Measurements from ENCODE around the gene BLTP3A. TPM values are rescaled to one million over a fixed set of nuclear protein-coding genes. Genes with fewer than 3 reads are reported as not detected.
"Not testable (repeated sequence)": the region's sequence is repeated elsewhere in the genome, so short reads cannot be mapped to it uniquely, and the experiment has no call there.

The BLTP3A gene
- polyA plus RNA-seq, 6 donors from 2014 or later: 0.68 to 4.2 (median 1.7) TPM

GRCh38 chr6:34799547-34799946 lies 7.7 kb downstream of the BLTP3A start:
- no peaks in the 10 kb centered on the region for H3K27me3 Mint-ChIP-seq
- no peak for DNase-seq
- H3K36me3 Mint-ChIP-seq: no peaks in the 10 kb centered on the region
- no peak for ATAC-seq (ENCODE audit: low read depth in 2 of 2)
- H3K27ac Mint-ChIP-seq: no peak overlapping the region
- peaks cover 0 to 19% (median 16%) of the 10 kb centered on the region in 3 donors for H3K4me1 Mint-ChIP-seq
- no peaks in the 10 kb centered on the region for H3K9me3 Mint-ChIP-seq
- no peak overlapping the region for H3K4me3 Mint-ChIP-seq

- no peak for DNase-seq
- H3K4me3 Mint-ChIP-seq: no peak overlapping the region
- no peaks in the 10 kb centered on the region for H3K9me3 Mint-ChIP-seq
- no peak for ATAC-seq (ENCODE audit: low read depth in 2 of 2)
- H3K4me1 Mint-ChIP-seq: peaks cover 3 to 20% (median 19%) of the 10 kb centered on the region in 3 donors
- no peaks in the 10 kb centered on the region for H3K27me3 Mint-ChIP-seq
- no peak overlapping the region for H3K27ac Mint-ChIP-seq
- H3K36me3 Mint-ChIP-seq: no peaks in the 10 kb centered on the region
These were observed 12.7 kb downstream of the BLTP3A start for GRCh38 chr6:34804543-34804942.

GRCh38 chr6:34805074-34805473 lies 13.2 kb downstream of the BLTP3A start:
- H3K27me3 Mint-ChIP-seq; DNase-seq; H3K36me3 Mint-ChIP-seq; H3K27ac Mint-ChIP-seq; H3K9me3 Mint-ChIP-seq; ATAC-seq (ENCODE audit: low read depth in 2 of 2); H3K4me3 Mint-ChIP-seq: not testable (repeated sequence)
- H3K4me1 Mint-ChIP-seq: peaks cover 3 to 19% (median 19%) of the 10 kb centered on the region in 3 donors

DNA sequence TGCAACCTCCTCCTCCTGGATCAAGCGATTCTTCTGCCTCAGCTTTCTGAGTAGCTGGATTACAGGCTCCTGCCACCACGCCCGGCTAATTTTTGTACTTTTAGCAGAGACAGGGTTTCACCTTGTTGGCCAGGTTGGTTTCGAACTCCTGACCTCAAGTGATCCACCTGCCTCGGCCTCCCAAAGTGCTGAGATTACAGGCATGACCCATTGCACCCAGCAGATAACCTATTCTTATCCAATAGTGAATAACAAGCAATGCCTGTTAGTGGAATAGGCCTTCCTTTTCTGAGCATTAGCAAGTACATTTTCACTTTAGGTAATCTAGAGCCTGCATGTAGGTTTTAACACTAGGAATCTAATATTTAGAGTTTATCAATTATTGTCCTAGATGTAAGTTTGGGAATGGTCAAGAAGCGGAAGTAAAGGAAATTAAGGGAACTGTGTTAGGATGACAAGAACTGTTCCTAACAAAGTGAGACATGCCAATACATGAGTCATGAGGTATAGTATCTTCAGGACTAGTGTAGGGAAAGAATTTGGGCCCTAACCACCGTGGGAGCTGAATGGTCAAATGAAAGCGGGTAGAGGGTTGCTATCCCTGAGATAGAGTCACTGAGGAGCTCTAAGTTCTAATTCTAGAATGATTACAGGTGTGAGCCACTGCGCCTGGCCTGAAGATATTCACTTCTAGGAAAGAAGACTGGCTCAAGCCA lies 15.0 kb downstream of the BLTP3A start:
- peak overlapping the region in 1 of 6 donors; percentile 9 for H3K27ac Mint-ChIP-seq

GRCh38 chr6:34808473-34808872 lies 16.6 kb downstream of the BLTP3A start:
- H3K36me3 Mint-ChIP-seq; H3K27me3 Mint-ChIP-seq; H3K4me3 Mint-ChIP-seq; H3K27ac Mint-ChIP-seq; DNase-seq; H3K9me3 Mint-ChIP-seq; ATAC-seq (ENCODE audit: low read depth in 2 of 2): not testable (repeated sequence)
- H3K4me1 Mint-ChIP-seq: peaks cover 3 to 16% (median 15%) of the 10 kb centered on the region in 3 donors

More for the DNA sequence above, 15.0 kb downstream of the BLTP3A start:
- DNase-seq (no peak), ATAC-seq (ENCODE audit: low read depth in 2 of 2) (no peak)
- Mint-ChIP-seq H3K9me3 (no peaks in the 10 kb centered on the region), H3K36me3 (no peaks in the 10 kb centered on the region), H3K4me3 (no peak overlapping the region), H3K27me3 (no peaks in the 10 kb centered on the region), H3K4me1 (peaks cover 3 to 19% (median 16%) of the 10 kb centered on the region in 3 donors)

DNA sequence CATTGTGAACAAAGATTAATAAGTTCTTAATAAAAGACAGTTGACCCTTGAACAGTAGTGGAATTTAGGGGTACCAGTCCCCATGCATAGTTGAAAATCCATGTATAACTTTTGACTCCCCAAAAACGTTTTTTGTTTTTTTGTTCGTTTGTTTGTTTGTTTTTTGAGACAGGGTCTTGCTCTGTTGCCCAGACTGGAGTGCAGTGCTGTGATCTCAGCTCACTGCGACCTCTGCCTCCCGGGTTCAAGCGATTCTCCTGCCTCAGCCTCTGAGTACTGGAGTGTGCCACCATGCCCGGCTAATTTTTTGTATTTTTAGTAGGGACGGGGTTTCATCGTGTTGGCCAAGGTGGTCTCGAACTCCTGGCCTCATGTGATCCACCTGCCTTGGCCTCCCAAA lies 17.5 kb downstream of the BLTP3A start:
- not testable (repeated sequence) for H3K27ac Mint-ChIP-seq; H3K36me3 Mint-ChIP-seq; H3K4me3 Mint-ChIP-seq; DNase-seq; H3K9me3 Mint-ChIP-seq; ATAC-seq (ENCODE audit: low read depth in 2 of 2); H3K27me3 Mint-ChIP-seq
- H3K4me1 Mint-ChIP-seq: peaks cover 3 to 11% (median 11%) of the 10 kb centered on the region in 3 donors

DNA sequence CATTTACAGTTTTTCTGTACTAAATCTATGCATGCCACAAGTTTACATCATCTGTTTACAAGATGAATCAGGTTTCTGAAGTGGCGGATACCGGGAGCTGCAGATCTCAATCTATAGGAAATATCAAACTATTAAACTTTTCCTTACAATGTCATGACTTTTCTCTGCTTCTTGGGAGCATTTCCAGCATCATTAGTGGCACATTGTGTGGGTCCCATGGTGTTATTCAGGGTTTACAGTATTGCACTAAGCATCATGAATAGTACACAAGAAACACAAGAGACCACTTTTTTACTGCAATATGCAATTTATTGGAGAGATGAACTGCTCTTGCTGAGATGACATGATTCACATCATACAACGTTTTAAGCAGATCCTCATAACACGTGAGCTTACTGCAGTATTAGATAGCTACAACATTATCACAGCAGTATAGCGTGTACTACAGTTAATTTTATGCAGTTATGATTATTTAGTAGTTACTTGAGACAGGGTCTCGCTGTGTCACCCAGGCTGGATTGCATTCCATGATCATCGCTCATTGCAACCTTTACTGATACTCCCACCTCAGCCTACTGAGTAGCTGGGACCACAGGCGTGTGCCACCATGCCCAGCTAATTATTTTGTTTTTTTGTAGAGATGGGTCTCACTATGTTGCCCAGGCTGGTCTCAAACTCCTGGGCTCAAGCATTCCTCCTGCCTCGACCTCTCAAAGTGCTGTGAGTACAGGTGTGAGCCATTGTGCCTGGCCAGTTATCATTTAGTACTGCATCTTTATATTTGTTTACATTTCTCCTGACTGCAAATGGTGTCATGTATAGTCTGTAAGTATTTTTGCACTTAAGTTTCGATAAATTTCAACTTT lies 18.4 kb downstream of the BLTP3A start:
- Mint-ChIP-seq H3K9me3 (no peaks in the 10 kb centered on the region), H3K36me3 (no peaks in the 10 kb centered on the region), H3K27ac (no peak overlapping the region), H3K4me1 (peaks cover 2 to 12% (median 11%) of the 10 kb centered on the region in 3 donors), H3K4me3 (no peak overlapping the region), H3K27me3 (no peaks in the 10 kb centered on the region)
- no peak for ATAC-seq (ENCODE audit: low read depth in 2 of 2)
- DNase-seq: no peak

GRCh38 chr6:34810936-34811632 lies 19.2 kb downstream of the BLTP3A start:
- ATAC-seq (ENCODE audit: low read depth in 2 of 2): no peak
- no peaks in the 10 kb centered on the region for H3K36me3 Mint-ChIP-seq

GRCh38 chr6:34813028-34813713 lies 21.3 kb downstream of the BLTP3A start:
- ATAC-seq (ENCODE audit: low read depth in 2 of 2): no peak
- Mint-ChIP-seq H3K9me3 (no peaks in the 10 kb centered on the region), H3K27ac (no peak overlapping the region), H3K4me3 (no peak overlapping the region), H3K4me1 (peaks cover 13 to 23% (median 20%) of the 10 kb centered on the region in 3 donors), H3K27me3 (no peaks in the 10 kb centered on the region), H3K36me3 (no peaks in the 10 kb centered on the region)
- no peak for DNase-seq

More at GRCh38 chr6:34810936-34811632, 19.2 kb downstream of the BLTP3A start:
- Mint-ChIP-seq H3K4me1 (peaks cover 11 to 16% (median 11%) of the 10 kb centered on the region in 3 donors), H3K27me3 (no peaks in the 10 kb centered on the region), H3K27ac (no peak overlapping the region), H3K9me3 (no peaks in the 10 kb centered on the region), H3K4me3 (no peak overlapping the region)
- DNase-seq: no peak

DNA sequence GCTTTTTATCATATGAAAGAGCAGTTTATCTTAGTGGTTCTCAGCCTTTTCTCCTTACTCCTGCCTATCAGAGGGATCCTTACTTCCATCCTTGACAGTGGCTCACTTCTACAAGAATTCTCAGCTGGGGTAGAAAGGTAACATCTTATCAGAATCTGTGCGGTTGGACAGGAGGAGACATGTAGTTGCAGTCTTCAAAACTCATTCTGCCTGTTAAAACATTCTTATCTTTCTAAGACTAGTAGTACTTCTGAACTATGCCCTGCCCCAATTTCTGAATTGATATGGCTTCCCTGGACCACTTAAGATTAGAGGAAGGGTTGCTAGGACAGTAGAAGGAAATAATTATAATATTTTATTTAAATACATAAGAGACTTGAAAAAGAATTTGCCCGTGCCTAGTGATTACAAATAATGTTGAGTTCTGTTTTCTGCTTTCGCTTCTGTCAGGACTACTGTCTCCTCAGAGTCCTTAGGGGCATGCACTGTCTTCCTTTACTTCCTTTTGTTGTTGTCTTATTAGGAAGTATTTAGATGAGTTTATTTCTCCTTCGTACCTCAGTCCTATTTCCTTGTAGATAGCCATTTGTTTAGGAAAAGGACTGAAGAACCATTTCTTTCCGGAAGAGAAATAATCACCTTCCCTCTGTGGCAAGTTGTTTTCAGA lies 24.9 kb downstream of the BLTP3A start:
- Mint-ChIP-seq H3K4me1 (peaks cover 28 to 33% (median 30%) of the 10 kb centered on the region in 3 donors), H3K4me3 (peak overlapping the region in 4 of 8 donors; percentile 10 to 42 (median 32)), H3K36me3 (no peaks in the 10 kb centered on the region), H3K27me3 (no peaks in the 10 kb centered on the region), H3K27ac (peak overlapping the region in 5 of 6 donors; percentile 1 to 94 (median 64)), H3K9me3 (no peaks in the 10 kb centered on the region)
- DNase-seq (no peak), ATAC-seq (ENCODE audit: low read depth in 2 of 2) (peak; percentile 46 to 53)

DNA sequence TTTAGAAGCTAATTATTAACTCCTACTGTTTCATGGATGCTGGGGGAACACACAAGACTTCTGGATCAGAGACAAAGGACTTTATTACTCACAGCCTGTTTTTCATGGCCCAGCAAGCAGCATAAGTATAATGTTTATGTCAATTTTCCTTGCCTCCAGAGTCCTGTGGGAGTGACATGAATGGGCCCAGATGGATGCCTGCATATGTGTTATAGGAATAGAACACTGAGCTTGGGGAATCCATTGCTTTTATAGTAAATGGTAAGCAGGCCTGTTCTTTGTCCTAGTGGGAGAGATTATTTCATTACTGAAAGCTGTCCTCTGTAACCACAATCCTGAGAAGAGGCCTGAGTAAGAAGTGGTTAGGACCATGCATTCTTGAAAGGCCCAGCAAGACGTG lies 25.6 kb downstream of the BLTP3A start:
- no peaks in the 10 kb centered on the region for H3K9me3 Mint-ChIP-seq
- peak overlapping the region in 4 of 6 donors; percentile 1 to 74 (median 24) for H3K27ac Mint-ChIP-seq
- H3K4me3 Mint-ChIP-seq: peak overlapping the region in 1 of 8 donors; percentile 3
- no peaks in the 10 kb centered on the region for H3K36me3 Mint-ChIP-seq
- DNase-seq (no peak), ATAC-seq (ENCODE audit: low read depth in 2 of 2) (no peak)
- no peaks in the 10 kb centered on the region for H3K27me3 Mint-ChIP-seq
- peaks cover 28 to 33% (median 30%) of the 10 kb centered on the region in 3 donors for H3K4me1 Mint-ChIP-seq

- H3K27me3 Mint-ChIP-seq; ATAC-seq (ENCODE audit: low read depth in 2 of 2); H3K36me3 Mint-ChIP-seq; DNase-seq; H3K9me3 Mint-ChIP-seq: not testable (repeated sequence)
- Mint-ChIP-seq H3K27ac (peak overlapping the region in 3 of 6 donors; percentile 2 to 86 (median 48)), H3K4me3 (peak overlapping the region in 1 of 8 donors; percentile 45), H3K4me1 (peaks cover 28 to 33% (median 30%) of the 10 kb centered on the region in 3 donors)
These were observed 27.1 kb downstream of the BLTP3A start for GRCh38 chr6:34818872-34819570.
